ENCODE results near the gene REPIN1.

REPIN1 gene

DNA sequence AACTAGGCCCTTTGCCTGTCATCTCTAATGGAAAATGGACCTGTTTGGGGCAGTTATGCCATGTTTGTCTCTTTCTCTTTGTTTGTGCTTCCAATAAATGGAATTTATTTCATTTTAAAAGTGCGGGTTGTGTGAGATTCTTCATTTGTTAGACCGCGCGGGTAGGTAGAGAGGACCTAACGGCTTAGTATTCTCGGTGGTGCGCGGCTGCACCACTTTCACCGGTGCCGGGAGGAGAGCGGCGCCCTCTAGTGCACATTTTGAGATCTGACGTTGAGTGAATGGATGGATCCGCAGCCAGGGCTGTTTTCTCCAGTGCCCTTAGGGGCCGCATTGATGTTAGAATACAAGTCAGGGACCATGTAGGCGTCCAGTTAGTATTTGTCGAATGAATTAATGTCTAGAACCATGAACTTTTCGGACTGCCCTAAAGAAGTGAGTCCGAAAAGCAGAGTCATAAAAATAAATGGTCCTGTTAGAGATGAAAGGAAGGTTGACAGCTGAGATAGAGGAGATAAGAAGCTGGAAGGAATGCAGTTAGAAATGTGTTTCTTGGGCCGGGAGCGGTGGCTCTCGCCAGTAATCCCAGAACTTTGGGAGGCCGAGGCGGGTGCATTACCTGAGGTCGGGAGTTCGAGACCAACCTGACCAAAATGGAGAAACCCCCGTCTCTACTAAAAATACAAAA is 52.5 kb downstream of the REPIN1 start:
- no peak for TF ChIP-seq ZFX (IDR thresholded peaks at IDR 0.05; ENCODE audit: borderline replicate concordance)
- TF ChIP-seq, protein P1, sequence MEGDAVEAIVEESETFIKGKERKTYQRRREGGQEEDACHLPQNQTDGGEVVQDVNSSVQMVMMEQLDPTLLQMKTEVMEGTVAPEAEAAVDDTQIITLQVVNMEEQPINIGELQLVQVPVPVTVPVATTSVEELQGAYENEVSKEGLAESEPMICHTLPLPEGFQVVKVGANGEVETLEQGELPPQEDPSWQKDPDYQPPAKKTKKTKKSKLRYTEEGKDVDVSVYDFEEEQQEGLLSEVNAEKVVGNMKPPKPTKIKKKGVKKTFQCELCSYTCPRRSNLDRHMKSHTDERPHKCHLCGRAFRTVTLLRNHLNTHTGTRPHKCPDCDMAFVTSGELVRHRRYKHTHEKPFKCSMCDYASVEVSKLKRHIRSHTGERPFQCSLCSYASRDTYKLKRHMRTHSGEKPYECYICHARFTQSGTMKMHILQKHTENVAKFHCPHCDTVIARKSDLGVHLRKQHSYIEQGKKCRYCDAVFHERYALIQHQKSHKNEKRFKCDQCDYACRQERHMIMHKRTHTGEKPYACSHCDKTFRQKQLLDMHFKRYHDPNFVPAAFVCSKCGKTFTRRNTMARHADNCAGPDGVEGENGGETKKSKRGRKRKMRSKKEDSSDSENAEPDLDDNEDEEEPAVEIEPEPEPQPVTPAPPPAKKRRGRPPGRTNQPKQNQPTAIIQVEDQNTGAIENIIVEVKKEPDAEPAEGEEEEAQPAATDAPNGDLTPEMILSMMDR (IDR thresholded peaks at IDR 0.05) = peak; percentile 100
- no peak overlapping the region for H3K27ac ChIP-seq

DNA sequence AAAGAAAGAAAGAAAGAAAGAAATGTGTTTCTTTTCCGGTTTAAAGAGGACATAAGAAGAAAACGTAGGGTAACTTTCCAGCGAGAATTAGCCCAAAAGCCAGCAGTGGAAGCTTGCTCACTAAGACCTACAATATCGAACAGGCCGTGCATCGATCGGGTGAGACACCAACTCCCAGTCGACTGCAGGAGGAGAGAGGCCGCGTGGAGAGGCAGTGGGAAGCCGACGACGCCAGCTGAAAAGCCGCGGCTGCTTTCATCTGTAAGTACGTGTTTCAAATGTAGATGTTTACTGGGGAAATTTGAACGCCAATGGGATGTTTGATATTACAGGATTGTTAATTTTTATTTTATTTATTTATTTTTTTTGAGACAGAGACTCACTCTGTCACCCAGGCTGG is 53.2 kb downstream of the REPIN1 start:
- TF ChIP-seq, protein P1 (IDR thresholded peaks at IDR 0.05) = no peak
- no peak overlapping the region for H3K27ac ChIP-seq

Measured in 22Rv1 (cell line).